ENCODE results near the gene MORN5.
A peak's percentile ranks its signal among the peaks of the same experiment; 100 is the strongest.
"Not testable (repeated sequence)": the region's sequence is repeated elsewhere in the genome, so short reads cannot be mapped to it uniquely, and the experiment has no call there.

Gene MORN5

DNA sequence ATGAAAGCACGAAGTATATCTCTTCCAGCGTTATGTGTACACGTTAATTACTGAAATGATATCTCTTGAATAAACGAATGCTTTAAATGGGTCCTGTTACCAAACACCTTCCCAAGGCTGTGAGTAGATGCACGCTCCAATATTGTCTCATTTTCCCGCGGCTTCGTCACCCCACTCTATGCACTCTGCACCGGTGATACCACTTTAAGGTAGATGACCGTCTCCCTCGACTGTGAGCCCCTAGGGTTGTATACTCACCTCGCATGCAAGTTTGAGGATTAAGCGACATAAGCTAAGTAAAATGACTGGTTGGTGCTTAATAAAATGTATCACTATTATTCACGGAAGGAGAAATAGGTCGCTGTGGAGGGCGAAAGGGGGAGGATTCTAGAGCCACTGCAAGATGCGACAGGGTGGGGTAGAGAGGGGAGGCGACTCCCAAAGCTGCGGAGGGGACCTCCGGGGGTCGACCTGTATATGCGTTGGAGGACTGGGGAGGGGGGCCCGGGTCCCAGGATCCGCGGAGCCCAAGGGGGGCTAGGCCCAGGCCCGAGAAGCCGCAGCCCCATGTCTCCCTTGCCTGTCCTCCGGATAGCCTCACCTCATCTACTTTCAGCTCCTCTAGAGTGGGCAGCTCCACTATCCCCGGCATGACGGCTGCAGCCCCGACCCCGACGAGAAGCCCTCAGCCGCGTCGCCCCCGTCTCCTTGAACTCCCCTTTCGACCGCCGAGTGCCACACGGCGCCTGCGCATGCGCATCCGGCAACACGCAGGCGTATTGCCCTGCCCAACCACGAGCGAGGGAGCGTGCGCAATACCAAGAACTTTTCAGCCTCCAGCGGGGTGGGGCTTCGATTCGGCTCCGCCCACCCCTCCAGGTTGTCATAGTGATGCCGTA is at the start of gene MORN5, which contains the start of gene NDUFA8:
Gene MORN5 (plus strand): TSS at position 883 of the 899 bp plus-strand sequence. CDS start 65 bp downstream, outside the sequence.
Gene NDUFA8 (minus strand): TSS at position 754 of the 899 bp plus-strand sequence. CDS start 102 bp downstream, at position 652.
- no peak for TF ChIP-seq GATA1 (IDR thresholded peaks at IDR 0.05; ENCODE audit: low read depth, low read length)
- peak; percentile 89 for TF ChIP-seq POLR2A (IDR thresholded peaks at IDR 0.05; ENCODE audit: low read length)
- DNase-seq, result peak; percentile 97 to 99

DNA sequence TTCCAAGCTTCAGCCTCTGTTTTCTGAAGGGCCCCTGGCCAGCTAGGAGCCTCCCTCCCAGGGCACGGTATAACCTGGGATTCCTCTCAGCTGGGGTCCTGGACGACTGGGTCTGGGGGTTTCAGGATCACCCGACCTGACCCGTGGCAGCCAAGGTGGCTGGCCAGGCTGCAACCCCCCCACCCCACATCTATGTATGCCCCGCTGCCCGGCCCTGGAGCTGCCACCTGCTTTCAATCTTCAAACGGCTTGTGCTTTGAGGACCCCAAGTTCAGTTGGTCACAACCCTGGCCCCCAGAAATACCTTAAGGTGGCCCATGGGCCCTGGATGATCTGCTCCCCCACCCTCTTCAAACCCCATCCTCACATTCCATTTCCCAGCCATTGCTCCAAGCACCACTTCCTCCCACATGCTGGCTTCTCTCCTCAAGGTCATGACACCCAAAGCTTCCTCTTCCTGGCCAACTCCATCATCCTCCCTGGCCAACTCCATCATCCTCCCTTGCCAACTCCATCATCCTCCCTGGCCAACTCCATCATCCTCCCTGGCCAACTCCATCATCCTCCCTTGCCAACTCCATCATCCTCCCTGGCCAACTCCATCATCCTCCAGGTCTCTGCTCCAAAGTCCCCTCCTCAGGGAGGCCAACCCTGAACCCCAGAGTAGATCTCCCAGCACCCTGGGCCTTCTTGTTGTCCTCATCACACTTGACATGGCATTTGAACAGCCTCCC is 49.4 kb upstream of the MORN5 start:
- no peak for TF ChIP-seq GATA1 (IDR thresholded peaks at IDR 0.05; ENCODE audit: low read depth, low read length)
- TF ChIP-seq POLR2A (IDR thresholded peaks at IDR 0.05; ENCODE audit: low read length), result no peak
- DNase-seq, result no peak

DNA sequence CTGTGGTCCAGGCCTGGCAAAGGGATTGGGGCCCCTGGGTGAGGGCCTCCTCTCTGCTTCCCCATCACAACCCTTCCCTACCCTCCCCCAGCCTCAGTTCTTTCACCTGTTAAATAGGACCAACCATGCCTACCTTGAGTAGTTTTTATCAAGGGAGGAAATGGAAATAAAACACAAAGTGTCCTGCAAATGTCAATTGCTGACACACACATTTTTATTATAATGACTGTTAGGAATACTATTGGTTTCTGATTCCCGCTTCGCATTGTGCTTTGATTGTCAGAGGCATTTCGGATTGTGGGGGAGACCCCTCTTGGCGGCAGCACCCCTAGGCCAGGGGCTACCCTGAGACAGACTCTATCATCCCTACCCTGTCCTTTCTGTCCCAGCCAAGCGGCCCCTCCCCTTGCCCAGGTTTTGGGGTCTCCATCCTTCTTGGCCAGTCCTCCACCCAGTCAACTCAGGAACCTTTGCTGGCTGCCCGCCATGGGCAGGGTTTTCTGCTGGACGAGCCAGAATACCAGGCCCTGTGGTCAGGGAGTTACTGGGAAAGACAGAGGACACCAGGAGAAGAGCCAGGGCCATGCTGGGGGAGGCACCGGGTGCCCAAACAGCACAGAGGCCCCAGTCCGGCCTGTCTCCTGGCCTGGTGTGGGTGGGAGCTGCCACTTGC is 48.2 kb upstream of the MORN5 start:
- no peak for TF ChIP-seq GATA1 (IDR thresholded peaks at IDR 0.05; ENCODE audit: low read depth, low read length)
- TF ChIP-seq POLR2A (IDR thresholded peaks at IDR 0.05; ENCODE audit: low read length), result no peak
- DNase-seq, result no peak

DNA sequence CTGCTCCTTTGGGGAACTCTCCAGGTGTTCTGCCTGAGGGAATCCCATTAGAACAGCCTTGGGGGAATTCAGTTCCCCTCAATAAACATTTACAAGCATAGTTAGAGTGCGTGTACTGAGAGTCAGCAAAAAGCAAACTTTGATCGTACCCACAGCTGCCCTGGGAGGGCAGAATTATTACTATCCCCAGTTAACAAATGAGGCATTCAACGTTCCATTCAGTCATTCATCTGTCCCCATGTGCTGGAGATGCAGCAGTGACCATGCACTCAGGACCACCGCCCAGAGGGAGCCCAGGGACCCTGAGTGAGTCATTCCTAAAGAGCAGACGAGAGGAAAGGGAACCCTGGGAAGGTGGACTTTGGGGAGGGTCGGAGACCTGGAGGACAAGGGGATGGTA is 47.5 kb upstream of the MORN5 start:
- no peak for DNase-seq
- TF ChIP-seq GATA1 (IDR thresholded peaks at IDR 0.05; ENCODE audit: low read depth, low read length) (no peak), POLR2A (IDR thresholded peaks at IDR 0.05; ENCODE audit: low read length) (no peak)

DNA sequence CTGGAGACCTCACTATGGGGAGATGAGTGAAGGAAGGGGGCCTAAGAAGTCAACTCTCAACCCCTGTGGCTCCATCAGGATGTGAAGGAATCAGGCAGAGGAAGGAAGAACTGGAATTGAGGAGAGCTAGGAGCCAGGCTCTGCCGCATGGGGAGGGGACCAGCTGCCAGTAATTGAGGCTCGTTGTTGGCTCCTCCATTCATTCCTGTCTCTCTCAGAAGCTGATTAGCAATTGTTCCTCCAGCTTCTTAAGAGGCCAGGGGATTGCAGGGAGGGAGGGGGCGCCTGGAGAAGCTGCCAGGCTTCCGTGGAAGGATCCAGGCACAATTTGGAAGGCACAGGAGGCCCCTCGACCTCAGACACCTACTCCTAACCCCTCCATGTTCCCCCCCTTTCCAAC is 46.1 kb upstream of the MORN5 start:
- no peak for DNase-seq
- TF ChIP-seq GATA1 (IDR thresholded peaks at IDR 0.05; ENCODE audit: low read depth, low read length) (no peak), POLR2A (IDR thresholded peaks at IDR 0.05; ENCODE audit: low read length) (no peak)

DNA sequence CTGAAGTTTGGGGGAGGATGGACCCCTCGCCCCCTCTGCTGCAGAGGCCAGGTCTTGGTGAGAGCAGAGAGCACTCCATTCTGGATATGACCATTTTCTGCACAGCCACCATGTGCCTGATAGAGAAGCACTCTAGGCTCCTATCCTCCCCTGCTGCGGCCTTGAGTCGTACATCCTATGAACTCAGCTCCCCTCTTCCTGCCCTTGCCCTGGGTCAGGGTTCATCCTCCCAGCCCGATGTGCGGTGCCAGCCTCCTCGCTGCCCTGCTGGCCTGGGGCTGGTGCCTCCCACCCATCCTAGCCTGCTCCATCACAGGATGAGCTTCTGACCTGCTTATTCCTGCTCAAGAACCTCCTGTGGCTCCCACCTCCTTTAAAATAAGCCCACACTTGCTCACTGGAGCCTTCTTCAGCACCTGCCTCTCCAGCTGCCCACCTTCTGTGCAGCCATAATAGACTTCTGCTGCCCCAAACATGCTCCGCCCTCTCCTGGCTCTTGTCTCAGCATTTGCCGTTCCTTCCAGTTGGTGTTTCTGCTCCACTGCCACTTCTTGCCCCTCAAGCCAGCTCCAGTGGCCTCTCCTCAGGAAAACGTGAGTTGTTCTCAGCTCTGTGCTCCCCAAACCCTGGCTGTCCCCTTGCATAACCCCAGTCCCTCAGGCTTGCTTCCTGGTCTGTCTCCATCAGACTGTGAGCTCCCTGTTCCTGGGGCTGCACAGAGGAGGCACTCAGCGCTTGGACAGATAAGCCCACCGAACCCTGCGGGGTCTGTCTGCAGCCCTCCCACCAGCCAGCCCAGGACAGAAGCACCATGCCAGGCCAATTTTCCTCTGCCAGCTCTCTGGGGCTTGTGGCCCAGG is 44.3 kb upstream of the MORN5 start:
- no peak for DNase-seq
- TF ChIP-seq GATA1 (IDR thresholded peaks at IDR 0.05; ENCODE audit: low read depth, low read length), result no peak
- no peak for TF ChIP-seq POLR2A (IDR thresholded peaks at IDR 0.05; ENCODE audit: low read length)

DNA sequence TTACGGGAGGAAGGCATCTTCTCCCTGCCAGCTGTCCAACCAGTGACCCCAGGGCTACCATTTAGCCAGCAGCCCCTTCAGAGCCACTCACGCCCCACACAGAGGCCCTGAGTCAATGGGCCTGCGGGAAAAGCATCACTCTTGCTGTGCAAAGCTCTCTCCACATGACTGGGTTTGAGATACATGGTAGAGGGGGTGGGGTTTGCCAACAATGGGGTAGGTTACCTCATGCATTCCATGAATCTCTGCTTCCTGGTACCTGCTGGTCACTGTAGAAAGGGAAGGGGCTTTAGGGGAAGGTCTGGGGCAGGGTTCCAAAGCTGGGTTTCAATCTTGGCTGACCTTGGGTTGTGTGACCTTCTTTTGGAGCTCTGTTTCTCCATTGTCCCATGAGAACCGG is 43.7 kb upstream of the MORN5 start:
- TF ChIP-seq GATA1 (IDR thresholded peaks at IDR 0.05; ENCODE audit: low read depth, low read length) (no peak), POLR2A (IDR thresholded peaks at IDR 0.05; ENCODE audit: low read length) (no peak)
- DNase-seq, result no peak

DNA sequence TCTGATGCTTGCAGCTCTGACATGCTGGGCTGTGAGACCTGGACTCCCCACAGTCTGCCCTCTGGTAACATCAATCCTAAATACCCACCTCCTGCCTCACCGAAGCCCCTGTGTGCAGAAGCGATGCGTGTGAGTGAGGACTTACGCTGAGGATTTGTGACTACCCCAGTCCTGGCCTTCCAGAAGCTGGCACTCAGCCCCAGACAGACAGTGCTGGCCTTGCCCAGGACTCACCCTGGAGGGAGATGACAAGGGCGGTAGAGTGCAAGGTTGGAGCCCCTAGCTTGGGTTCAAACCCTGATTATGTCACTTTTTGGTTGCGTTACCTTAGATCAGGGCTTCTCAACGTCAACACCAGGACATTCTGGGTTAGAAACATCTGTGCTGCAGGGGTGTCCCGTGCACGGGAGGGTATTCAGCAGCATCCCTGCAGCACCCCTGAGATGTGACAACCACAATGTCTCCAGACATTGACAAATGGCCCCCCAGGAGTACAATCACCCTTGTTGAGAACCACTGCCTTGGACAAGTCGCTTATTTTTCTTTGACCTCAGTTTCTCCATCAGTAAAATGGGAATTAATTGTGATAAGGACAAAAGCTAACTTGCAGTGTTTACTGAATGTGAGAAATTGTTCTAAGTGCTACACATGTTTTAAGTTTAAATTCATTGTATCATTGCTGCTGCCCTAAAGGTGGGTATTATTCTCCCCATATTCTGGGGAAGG is 43.1 kb upstream of the MORN5 start:
- TF ChIP-seq POLR2A (IDR thresholded peaks at IDR 0.05; ENCODE audit: low read length) (no peak), GATA1 (IDR thresholded peaks at IDR 0.05; ENCODE audit: low read depth, low read length) (no peak)
- no peak for DNase-seq

DNA sequence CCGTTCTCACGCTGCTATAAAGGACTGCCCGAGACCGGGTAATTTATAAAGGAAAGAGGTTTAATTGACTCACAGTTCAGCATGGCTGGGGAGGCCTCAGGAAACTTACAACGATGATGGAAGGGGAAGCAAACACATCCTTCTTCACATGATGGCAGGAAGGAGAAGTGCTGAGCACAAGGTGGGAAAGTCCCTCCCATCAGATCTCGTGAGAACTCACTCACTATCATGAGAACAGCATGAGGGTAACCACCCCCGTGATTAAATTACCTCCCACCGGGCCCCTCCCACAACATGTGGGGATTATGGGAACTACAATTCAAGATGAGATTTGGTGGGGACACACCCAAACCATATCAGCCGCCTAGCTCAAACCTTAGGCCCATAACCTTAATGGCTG is 42.5 kb upstream of the MORN5 start:
- not testable (repeated sequence) for DNase-seq

DNA sequence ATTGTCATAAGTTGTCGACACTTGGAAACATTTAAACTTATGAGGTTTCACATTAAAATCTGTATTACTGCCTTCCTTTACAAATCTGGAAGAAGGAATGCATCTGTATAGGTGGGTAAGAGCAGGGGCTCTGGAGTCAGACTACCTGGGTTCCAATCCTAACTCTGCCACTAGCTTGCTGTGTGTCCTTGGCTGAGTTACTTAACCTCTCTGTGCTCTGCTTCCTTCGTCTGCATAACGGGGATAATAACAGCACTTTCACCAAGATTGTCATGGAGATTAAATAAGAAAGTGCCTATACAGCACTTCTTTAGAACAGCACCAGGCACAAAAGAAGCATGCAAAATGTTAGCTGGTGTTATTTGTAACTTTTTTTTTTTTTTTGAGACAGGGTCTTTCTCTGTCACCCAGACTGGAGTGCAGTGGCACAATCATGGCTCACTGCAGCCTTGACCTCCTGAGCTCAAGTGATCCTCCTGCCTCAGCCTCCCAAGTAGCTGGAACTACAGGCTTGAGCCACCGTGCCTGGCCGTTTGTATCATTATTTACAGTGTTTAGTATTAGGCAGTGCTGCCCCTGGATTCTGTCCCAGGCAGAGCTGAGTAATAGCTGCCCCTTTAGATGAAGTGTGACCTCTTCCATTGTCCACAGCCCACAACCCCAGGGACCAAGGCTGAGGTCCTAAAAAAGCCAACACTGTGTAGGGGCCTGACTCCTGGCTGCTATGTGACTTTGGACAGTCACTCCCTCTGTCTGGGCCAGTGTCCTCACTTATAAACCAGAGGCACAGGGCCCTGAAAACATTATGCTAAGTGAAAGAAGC is 41.2 kb upstream of the MORN5 start:
- DNase-seq, result no peak
- TF ChIP-seq GATA1 (IDR thresholded peaks at IDR 0.05; ENCODE audit: low read depth, low read length) (no peak), POLR2A (IDR thresholded peaks at IDR 0.05; ENCODE audit: low read length) (no peak)

DNA sequence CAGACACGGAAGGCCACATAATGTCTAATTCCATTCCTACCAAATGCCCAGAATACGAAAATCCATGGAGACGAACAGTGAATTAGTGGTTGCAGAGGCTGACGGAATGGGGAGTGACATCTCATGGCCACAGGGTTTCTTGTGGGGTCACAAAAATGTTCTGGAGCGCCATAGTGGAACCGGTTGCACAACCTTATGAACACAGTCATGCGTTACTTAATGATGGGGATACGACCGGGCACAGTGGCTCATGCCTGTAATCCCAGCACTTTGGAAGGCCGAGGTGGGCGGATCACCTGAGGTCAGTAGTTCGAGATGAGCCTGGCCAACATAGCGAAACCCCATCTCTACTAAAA is 40.6 kb upstream of the MORN5 start:
- TF ChIP-seq GATA1 (IDR thresholded peaks at IDR 0.05; ENCODE audit: low read depth, low read length), result no peak
- DNase-seq, result no peak

DNA sequence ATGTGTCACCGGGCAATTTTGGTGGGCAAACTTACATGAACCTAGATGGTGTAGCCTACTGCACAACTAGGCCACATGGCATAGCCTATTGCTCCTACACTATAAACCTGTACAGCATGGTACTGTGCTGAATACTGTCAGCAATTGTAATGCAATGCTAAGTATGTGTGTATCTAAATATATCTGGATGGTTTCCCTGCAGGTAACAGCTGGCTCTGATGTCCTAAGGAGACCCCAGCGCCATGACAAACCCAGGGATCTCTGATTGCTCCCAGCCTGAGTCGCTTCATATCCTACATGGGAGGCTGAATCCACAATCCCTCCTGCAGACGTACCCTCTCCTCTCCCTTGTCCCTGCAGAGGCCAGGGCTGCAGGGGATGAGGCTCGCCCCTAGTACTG is 40.0 kb upstream of the MORN5 start:
- TF ChIP-seq POLR2A (IDR thresholded peaks at IDR 0.05; ENCODE audit: low read length), result no peak
- TF ChIP-seq GATA1 (IDR thresholded peaks at IDR 0.05; ENCODE audit: low read depth, low read length), result no peak

More for the DNA sequence above, 40.0 kb upstream of the MORN5 start:
- DNase-seq, result no peak
